Breast epithelium (tissue), 3 donors: ENCODE data around the gene CLHC1.

Experiments used
- POLR2A ChIP-seq: fragments of 450-650 bp; IDR thresholded peaks from one replicate; pipeline ENCODE4 v1.6.1; 2016; ENCODE audit warnings: antibody characterized with exemption, mild to moderate bottlenecking, moderate library complexity
- TF ChIP-seq, protein P1 (sequence below), 3 donors: fragments of 450-650 bp; IDR thresholded peaks; one replicate each; pipeline ENCODE4 v1.5.1; 2016 to 2017; ENCODE audit warnings: antibody characterized with exemption in 3 of 3, mild to moderate bottlenecking in 3 of 3, moderate library complexity in 3 of 3

DNA sequence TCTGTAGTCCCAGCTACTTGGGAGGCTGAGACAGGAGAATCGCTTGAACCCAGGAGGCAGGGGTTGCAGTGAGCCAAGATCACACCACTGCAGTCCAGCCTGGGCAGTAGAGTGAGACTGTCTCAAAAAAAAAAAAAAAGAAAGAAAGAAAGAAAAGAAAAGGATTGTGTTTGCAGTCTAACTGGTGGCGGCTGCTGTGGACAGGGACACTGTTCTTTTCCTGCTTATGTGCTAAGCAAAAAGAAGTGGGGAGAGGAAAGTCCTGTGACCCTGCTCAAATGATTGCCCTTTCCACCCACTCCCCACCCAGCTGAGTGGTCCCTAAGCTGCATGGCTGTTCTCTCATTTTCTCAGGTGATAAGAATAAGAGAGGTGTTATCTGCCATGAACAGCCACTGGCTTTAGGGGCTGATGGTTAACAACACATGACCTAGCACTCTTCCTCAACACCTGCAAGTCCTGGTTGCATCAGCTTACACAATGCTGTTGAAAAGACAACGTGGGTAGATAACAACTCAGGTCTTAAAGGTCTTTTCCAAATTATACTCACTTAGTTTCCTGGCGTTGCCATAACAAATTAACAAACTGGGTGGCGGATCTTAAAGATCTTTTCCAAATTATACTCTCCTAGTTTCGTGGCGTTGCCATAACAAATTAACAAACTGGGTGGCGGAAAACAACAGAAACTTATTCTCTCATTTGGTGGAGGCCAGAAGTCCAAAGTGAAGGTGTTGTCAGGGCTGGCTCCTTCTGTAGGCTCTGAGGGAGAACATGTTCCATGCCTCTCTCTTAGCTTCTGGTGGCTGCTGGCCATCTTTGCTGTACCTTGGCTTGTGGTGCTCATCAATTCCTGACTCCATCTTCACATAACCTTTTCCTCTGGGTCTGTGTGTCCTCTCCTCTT, 91.5 kb downstream of the CLHC1 start:
- TF ChIP-seq POLR2A, result no peak
- TF ChIP-seq, protein P1, sequence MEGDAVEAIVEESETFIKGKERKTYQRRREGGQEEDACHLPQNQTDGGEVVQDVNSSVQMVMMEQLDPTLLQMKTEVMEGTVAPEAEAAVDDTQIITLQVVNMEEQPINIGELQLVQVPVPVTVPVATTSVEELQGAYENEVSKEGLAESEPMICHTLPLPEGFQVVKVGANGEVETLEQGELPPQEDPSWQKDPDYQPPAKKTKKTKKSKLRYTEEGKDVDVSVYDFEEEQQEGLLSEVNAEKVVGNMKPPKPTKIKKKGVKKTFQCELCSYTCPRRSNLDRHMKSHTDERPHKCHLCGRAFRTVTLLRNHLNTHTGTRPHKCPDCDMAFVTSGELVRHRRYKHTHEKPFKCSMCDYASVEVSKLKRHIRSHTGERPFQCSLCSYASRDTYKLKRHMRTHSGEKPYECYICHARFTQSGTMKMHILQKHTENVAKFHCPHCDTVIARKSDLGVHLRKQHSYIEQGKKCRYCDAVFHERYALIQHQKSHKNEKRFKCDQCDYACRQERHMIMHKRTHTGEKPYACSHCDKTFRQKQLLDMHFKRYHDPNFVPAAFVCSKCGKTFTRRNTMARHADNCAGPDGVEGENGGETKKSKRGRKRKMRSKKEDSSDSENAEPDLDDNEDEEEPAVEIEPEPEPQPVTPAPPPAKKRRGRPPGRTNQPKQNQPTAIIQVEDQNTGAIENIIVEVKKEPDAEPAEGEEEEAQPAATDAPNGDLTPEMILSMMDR (IDR thresholded peaks at IDR 0.05), result no peak
